ENCODE measurements around the gene PTGES2.

The PTGES2 gene

DNA sequence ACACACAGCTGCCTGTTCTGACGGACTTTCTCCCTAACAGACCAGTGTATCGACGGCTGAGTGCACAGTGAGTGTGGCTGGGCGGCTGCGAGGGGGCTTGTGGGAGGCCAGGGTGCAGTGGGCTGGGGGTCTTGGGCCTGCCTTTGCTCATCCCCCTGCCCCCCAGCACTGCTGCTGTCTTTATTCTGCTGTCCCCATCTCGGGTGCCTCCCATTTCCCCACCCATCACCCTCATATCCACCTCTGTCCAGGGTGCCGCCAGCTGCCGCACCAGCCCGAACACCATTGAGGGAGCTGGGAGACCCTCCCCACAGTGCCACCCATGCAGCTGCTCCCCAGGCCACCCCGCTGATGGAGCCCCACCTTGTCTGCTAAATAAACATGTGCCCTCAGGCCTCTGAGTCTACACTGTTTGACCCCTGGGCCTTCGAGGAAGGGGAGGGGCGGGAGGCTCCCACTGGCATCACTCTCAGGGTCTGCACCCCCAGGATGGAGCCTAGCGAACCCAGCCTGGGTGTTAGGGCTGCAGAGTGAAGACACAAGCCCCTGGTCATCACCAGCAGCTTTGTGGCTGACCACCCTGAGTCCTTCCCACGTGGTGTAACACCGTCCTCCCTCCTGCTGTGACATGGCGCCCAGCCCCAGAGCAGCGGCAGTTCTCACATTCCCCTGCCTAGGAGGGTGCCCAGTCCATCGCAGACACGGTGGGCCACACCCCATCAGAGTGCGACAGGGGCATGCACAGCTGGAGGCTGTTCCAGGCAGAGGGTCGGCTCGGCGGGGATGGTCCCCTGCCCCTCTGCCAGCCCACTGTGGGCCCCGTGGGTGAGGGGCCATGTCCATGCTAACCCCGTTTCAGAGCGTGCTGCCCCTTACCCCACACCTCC, 25.8 kb upstream of the PTGES2 start:
- FAIRE-seq: no peak

DNA sequence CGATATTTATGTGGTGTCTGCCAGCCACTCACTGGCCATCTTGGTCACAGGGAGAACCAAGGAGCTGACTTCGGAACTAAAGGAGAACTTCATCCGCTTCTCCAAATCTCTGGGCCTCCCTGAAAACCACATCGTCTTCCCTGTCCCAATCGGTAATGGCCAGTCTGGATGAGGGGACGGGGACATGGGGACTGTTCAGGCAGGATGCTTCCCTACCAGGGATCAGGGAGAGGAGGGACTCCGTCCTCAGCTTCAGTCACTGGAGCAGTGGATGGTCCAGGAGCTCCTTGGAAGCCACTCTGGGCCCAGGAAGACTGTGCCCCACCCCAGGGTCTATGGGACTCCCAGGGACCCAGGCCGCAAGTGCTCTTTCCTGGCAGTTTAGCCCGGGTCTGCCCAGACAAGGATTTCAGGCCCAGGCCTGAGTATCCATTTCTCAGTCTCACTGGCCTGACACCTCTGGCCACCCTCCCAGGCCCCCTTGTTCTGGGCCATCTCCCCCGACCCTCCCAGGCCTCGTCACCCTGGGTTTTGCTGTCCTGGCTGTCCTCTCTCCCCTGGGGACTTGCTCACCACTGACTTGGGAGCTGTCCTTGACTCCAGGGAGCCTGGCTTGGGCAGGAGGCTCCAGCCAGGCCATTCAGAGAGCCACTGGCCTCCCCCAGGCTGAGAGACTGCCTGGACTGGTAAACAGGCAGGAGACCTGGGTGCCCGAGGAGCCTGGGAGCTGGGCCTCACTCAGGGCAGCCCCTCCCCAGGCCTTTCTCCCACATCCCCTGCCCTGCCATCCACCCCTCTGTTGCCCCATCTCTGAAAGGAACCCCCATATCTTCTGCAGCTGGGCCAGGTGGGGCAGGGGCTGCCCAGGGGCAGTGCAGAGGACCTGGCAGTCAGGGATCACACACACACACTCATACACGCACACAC, 24.9 kb upstream of the PTGES2 start:
- FAIRE-seq: no peak

DNA sequence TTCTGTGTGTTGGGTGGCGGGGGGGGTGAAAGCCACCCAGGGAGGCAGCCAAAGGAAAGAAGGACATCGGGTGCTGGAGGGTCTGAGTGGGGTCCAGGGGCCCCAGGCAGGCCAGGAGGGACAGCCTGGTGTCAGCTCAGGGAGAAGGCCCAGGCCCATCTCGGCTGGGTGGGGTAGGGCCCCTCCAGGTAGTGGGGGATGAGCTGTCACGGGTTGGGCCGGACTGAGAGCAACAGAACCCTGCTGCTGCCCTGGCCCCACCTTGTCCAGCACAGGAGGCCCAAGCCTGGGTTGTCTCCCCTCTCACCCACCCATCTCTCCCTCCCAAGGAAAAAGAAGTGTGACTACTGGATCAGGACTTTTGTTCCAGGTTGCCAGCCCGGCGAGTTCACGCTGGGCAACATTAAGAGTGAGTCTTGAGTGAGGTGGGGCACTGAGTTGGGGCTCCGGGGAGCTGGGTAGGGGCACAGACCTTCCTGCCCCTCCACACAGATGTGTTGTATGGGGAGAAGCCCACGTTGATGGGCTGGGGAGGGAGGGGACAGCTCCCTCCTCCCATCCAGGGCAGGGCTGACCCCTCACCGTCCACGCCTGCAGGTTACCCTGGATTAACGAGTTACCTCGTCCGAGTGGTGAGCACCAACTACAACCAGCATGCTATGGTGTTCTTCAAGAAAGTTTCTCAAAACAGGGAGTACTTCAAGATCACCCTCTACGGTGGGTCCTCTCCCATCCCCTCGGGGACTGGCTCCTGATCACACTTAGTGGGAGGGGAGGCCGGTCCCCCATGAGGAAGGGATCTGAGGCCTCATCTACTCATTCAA, 24.0 kb upstream of the PTGES2 start:
- no peak for FAIRE-seq

DNA sequence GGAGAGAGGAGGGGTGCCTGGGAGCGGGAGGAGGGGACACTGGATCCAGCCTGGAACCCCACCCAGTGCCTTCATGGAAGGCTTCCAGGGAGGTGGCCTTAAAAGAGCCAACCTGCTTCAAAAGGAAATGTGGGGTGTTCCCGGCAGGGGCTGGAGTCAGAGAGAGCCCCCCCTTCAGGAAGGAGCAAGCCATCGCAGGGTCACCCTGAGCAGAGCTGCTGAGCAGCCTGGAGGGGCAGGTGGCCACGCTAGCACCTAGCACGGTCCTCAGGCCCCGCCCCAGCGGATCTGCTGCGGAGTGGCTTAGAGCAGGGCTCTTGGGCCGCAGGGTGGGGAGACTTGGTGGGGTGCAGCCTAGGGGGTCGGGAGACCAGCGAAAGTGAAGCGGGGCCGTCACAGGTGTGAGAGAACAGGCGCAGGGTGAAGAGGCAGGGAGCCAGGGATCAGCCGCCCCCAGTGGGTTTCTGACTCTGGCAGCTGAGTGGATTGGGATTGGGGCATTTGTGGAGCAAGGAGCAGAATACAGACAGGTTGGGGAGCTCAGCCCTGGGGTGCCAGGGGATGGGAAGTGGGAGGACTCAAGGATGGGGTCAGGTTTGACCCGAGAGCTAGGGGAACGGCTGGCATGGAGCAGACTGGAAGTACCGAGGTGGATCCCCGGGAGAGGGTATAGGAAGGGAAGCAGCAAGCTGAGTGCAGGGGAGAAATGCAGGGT, 23.2 kb upstream of the PTGES2 start:
- no peak for FAIRE-seq

DNA sequence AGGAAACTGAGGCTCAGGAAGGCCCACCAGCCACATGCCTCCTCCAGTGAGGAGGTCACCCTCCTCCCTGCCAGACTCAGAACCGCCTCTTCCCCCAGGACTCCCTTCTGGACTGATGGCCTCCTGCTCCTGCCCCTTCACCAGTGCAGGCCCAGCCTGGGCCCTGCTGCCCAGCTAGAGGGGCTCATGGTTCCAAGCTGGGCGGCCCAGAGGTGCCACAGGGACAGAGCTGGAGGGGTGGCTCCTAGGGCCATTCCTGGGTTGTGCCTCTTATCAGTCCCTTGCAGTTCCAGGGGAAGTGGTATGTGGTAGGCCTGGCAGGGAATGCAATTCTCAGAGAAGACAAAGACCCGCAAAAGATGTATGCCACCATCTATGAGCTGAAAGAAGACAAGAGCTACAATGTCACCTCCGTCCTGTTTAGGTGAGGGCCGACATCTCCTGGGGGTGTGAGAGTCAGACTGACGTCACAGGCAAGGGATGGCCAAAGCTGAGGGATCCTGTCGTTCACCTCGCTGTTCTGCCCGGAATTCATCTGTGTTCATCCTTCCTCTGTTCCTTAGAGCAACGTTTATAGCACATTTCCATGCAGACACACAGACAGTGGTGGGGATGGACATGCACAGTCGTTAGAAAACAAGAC, 22.5 kb upstream of the PTGES2 start:
- FAIRE-seq: no peak

DNA sequence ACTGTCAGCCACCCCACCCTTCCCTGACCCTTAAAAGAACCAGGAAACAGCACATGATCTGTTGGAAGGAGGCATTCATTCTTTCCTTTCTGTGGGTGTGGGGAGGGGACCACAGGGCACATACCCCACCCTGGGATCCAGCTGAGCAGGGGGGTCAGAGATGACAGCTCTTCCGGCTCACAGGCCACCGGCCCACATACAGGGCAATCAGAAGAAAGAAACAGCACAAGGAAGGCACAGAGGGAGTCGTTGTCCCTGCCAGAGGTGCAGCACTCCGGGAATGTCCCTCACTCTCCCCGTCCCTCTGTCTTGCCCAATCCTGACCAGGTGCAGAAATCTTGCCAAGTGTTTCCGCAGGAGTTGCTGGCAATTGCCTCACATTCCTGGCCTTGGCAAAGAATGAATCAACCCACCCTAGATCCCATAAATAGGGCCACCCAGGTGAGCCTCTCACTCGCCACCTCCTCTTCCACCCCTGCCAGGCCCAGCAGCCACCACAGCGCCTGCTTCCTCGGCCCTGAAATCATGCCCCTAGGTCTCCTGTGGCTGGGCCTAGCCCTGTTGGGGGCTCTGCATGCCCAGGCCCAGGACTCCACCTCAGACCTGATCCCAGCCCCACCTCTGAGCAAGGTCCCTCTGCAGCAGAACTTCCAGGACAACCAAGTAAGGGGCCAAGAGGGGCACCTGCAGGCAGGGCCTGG, 21.6 kb upstream of the PTGES2 start, which contains the start of gene LCN2:
TSS of gene LCN2 (plus strand) at position 453 of the 701 bp plus-strand sequence. CDS start at position 526, 73 bp downstream.
- no peak for FAIRE-seq

DNA sequence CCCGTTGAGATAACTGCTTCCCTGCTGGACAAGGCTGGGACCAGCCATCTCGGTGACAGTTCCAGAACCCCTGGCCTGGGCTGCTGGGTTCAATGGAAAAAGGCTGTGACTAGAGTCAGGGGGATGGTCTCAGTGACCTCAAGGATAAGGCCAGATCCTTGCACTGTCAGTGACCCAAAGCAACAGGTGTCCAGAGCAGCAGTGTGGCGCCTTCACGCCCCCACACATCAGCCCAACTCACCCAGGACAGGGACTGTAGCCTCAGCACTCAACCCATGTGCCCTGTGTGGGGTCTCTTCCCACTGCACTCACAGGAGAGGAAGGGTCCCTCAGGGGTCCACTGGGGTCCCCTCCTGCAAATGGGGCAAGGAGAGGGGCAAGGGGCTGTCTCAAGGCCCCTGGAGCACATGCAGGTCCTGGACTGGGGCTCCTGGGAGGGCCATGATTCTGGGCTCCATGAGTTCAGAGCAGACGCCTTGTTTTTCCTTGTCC, 21.0 kb upstream of the PTGES2 start:
- no peak for FAIRE-seq

DNA sequence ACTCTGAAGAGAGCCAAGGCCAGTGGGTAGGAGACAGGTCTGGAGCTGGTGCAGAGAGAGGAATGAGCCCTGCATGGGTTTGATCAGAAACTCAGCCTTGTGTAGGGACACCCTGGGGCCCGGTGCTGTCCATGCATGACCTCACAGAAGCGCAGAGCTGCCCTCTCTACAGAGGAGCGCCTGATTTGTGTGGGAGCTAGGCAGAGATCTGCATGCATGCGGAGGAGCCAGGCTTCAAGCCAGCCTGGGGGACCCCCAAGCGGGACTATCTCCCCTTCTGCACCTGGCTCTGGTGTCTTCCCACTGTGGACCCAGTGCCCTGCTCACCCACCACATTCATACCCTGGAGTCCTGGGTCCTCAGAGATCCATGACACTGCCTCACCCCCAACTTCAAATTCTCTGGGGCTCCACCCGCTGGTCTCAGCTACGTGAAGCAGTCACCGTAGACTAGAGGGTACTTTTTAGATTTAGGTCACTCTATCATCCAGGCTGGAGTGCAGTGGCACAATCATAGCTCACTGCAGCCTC, 19.1 kb upstream of the PTGES2 start:
- FAIRE-seq: no peak

DNA sequence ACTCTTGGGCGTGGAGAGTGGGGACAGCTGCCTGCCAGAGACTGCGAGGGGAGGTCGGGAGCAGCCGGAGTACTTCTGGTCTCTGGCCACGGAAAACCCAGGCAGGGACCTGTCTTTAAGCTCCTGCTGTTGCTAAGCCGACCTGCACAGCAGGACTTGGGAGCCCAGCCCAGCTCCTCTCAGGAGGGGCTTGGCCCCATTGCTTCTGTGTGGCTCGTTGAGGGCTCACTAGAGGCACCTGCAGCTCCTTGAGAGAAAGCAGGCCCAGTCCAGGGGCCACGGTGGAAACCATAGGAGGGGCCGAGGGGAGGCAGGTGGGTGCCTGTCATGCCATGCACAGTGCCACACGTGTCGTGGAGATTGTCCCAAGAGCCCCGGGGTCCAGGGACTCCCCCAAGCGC, 18.4 kb upstream of the PTGES2 start:
- FAIRE-seq: no peak

DNA sequence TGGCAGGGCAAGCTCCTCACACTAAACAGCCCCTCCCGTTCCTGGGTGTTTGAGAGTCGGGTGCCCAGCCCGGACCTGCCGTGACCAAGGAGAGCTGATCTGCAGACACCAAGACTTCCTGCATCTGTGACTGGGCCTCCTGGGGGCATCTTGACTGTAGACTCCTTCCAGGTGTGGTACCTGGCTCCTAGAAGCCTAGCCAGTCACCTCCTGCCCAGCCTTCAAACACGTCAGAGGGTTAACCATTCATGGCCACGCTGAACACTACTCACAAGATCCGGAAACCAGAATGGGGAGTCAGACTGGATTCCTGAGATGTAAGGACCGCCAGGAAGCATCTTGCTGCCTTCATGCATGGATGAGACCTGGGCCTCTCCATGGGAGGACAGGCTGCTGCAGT, 18.0 kb upstream of the PTGES2 start:
- FAIRE-seq: no peak

DNA sequence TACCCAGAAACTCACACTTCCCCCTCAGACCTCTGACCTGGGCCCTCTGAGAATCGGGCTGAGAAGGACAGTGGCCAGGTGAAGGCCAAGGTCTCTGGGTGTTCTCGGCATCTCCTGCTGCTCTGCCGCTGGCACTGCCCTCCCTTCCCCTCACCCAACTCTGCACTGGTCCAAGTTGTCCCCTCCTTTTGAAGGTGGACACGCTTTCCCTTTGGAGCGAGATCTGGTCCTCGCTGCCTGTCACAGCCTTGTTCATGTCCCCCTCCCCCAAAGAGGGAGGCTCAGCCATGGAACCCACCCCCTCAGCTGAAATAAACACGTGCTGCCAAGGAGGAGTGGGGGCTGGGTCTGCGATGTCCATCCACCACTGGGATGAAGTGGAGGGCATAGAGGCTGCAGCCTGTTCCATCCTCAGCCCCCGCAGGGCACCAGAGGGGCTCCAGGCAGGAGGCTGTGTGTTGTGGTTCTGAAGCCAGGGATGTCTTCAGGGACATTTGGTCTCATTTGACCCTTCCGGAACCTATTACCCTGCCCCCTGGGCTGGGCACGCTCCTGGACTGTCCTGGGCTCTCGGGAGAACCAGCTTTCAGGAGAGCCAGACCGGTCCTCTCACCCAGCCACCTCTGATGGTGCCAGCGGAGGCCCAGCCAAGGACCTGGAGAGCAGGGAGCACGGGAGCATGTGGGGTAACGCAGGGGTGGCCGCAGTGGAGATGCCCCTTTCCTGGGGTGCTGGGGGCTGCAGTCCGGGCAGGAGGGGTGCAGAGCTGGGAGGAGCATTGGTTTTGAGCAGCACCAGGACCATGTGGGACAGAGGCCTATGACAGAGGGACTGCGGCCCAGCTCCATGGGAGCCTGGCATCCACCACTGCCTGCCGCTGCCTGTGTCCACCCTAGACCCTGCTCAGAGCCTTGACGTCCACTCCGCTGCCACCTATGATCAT, 17.0 kb upstream of the PTGES2 start:
- no peak for FAIRE-seq

DNA sequence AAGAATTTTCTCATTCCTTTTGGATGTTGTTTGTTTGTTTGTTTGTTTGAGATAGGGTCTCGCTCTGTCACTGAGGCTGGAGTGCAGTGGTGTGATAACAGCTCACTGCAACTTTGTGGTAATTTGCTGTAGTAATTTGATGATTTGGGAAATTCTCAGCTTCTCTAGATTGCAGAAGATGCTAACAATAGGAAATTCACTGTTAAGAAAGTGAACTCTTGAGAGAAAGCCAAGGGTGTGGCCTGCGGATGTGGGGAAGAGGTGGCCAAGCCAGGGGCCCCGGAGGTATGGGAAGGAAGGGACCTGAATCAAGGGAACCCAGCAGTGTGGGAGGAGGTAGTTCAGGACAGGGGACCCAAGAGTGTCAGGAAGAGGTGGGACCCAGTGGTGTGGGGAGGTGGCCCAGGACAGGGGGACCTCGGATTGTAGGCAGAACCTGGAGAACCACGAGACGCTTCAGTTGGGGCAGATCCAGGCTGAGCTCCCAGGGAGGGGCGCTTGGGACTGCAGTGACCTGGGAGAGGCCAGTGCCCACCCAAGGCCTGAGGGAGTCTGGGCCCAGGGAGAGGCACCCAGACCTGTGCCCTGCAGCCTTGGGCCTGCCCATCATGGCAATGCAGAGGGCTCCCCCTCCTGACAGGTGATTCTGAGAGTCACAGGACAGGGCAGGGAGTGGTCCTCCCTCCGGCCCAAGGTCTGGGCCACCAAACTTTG, 16.2 kb upstream of the PTGES2 start:
- no peak for FAIRE-seq

DNA sequence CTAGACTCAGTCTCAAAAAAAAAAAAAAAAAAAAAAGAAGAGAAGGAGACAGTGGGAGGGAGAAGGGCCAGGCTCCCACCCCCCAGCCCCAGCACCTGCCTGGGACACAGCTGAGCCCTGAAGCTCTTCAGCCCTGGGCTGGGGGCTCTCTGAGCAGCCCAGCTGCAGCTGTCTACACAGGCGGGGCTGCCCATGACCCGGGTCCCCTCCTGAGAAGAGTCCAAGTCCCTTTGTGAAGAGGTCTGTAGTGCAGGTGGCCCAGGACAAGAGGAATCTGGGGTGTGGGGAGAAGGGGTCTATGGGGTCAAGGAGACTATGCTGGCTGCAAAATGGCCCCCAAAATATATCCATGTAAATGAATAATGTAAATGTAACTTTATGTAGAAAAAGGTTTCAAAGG, 15.1 kb upstream of the PTGES2 start:
- no peak for FAIRE-seq

DNA sequence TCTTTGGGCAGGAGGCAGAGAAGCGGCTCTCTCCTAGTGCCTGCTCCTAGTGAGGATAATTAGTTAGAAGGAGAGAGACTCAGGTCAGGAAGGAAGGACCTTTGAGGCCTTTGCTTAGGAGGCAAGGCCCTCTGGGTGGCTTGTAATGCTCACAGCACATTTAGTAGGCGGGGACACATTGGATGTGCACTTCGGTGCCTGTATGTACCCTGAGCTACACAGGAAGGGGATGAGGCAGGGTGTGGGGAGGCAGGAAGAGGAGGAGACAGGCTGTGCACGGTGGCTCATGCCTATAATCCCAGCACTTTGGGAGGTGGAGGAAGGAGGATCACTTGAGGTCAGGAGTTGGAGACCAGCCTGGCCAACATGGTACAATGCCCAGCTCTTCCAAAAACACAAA, 14.5 kb upstream of the PTGES2 start:
- FAIRE-seq: no peak

DNA sequence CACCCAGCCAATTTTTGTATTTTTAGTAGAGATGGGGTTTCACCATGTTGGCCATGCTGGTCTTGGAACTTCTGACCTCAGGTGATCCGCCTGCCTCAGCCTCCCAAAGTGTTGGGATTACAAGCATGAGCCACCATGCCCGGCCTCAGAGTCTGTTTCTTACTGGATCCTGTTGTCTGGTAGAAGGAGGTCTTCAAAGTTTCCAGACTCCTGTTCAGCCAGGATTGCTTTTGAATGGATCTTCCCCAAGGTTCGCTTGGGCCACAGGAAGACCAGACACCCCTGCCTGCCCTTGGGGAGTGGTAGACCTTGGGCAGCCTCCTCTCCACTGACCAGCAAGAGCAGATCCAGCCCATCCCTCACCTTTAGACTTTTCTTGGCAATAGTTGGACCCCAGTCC, 14.1 kb upstream of the PTGES2 start:
- FAIRE-seq: no peak

DNA sequence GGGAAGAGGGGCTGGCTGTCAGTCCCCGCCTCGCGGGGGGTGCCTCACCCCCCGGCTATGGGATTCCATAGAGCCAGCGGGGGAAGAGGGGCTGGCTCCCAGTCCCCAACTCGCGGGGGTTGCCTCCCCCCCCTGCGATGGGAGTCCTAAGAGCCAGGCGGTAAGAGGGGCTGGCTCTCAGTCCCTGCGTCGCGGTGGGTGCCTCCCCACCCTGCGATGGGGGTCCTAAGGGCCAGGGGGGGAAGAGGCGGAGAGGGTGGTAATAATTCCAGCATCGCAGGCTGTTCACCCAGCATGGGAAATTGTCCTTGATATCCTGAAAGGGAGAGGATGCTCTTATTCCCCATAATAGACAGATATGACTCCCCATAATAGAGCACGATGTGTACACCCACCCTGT, 12.1 kb upstream of the PTGES2 start:
- FAIRE-seq: no peak

DNA sequence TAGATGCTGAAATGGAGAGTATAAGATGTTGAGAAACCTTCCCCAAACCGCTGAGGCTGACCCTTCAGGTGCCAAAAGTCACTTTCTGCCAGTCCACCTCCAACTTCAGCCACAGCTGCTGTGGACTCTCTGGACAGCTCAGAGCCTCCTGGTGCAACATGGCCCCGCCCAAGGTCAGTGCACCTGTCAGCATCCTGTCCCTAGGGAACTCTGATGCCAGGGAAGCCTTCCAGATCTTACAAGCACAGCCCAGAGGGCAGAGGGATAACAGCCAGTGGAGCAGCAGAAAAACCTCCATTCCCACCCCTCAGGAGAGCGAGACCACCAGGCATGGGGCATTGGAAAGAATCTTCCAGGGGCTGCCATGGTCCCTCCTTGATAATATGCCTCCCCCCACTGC, 10.5 kb upstream of the PTGES2 start:
- FAIRE-seq: no peak

All from endometrium (tissue), 2 donors.